HFF-Myc (cell line): ENCODE measurements around the gene PPP1R9A.

Experiments used
- DNase-seq: peaks from one replicate; pipeline ENCODE4 v3.0.0-alpha.2; 2011; ENCODE audit warnings: low read depth; ENCODE audit errors: extremely low read depth
- H3K4me3 ChIP-seq: replicated peaks from 2 replicates; pipeline ENCODE4 v1.5.1; 2011; ENCODE audit warnings: low read depth, mild to moderate bottlenecking, control low read depth, low read length
- TF ChIP-seq, protein P1 (sequence below): IDR thresholded peaks from 2 replicates; pipeline ENCODE4 v1.5.1; 2012; ENCODE audit warnings: mild to moderate bottlenecking, low read depth, low read length, control low read depth; ENCODE audit errors: missing control alignments

The PPP1R9A gene

DNA sequence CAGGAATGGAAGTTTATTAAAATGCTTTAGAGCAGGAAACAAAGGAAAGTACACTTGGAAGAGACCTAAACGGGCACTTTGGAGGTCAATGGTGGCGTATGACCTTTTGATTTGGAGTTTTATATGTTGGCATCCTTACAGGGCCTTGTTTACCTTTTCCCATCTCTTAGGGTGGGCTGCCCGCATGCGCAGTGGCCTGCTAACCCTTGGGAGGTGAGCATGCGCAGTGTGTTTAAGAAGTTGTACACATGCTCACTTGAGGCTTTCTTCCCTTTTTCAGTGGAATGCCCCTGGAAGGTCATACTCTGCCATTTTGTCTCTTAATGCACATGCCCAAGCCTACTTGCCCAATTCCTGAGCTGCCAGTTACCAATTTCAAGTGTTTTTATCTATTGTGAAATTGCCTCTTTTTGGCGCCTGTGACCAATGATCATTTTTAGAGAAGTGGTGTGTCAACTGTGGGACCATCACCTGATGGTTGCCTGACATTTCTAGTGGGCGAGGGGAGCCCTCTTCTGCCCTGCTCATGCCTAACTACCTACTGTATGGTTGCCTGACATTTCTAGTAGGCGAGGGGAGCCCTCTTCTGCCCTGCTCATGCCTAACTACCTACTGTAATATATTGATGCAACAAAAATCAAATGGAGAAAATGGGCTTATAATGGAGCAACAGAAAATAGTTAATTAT lies 138.0 kb downstream of the PPP1R9A start:
- TF ChIP-seq, protein P1, sequence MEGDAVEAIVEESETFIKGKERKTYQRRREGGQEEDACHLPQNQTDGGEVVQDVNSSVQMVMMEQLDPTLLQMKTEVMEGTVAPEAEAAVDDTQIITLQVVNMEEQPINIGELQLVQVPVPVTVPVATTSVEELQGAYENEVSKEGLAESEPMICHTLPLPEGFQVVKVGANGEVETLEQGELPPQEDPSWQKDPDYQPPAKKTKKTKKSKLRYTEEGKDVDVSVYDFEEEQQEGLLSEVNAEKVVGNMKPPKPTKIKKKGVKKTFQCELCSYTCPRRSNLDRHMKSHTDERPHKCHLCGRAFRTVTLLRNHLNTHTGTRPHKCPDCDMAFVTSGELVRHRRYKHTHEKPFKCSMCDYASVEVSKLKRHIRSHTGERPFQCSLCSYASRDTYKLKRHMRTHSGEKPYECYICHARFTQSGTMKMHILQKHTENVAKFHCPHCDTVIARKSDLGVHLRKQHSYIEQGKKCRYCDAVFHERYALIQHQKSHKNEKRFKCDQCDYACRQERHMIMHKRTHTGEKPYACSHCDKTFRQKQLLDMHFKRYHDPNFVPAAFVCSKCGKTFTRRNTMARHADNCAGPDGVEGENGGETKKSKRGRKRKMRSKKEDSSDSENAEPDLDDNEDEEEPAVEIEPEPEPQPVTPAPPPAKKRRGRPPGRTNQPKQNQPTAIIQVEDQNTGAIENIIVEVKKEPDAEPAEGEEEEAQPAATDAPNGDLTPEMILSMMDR: no peak
- H3K4me3 ChIP-seq: no peak overlapping the region
- DNase-seq: no peak

DNA sequence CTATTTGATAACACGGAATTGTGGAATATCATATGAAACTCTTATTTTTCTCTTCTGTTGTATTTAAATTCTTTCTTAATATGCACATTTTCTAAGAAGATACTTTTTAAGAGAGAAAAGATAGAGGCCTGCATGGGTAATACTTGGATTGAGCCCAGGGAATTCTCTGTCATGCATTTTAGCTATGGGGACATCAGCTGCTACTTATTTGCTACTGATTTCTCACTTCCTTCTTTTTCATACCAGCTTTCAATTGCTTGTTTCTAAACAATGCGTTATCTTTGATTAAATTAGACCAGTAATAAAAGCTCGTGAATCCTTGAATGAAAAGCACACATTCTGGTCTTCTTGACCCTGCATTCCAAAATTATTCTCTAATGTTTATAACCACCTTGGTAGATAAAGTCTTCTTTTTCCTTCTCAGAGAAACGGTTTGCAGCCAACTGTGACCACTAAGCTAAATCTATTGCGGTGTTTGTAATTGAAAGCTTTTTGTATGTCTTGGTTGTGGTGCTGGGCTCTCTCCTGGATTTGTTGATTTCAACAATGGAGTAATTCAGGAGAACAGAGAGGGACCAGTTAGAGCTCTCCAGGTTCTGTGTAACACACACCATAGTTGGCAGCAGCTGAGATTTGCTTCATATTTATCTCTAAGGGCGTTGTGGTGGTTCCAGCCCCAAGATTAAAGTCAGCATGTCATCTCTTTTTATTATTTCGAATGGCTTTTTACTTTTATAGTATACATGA lies 139.3 kb downstream of the PPP1R9A start:
- H3K4me3 ChIP-seq: no peak overlapping the region
- DNase-seq: no peak
- TF ChIP-seq, protein P1: no peak

DNA sequence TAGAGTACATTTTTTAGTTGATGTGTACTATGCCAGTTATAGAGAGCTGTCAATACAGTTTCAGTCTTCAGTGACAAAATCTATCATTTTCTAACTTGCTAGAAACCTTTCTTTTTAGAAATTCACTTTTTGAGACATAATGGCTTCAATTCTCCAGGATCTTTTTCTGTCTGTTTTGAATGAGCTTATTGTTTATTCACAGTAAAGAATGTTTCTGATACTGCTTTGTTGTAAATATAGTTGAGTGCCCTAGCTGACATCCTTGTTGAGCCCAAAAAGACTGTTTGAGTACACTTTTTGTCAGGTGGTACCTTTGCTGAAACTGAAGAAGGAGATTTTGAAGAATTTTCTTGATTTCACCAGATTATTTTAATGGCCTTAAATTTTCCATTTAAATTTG lies 139.9 kb downstream of the PPP1R9A start:
- no peak overlapping the region for H3K4me3 ChIP-seq
- TF ChIP-seq, protein P1: no peak
- DNase-seq: no peak

DNA sequence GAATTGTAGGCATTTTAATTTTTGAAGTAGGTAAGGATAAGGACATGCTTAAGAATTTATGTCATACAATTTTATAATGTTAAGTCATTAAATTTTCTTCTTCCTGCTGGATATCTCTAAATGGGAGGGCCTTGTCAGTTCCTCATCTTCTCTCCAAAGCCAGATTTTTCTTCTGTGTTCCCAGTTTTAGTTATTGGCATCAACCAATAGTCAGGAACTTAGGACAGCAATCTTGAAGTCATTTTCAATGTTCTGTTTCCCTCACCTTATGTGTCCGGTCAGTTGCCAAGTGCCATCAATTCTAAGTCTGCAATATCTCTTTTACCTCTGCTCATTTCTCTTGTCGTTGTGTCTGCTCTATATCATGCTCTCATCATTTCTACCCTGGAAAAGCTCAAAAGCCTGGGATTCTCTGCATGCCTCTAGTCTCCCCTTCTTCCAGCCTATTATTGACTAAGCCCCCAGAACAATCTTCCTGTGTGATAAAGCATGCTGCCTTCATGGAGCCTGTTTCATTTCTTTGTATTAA lies 145.2 kb downstream of the PPP1R9A start:
- TF ChIP-seq, protein P1: no peak
- DNase-seq: no peak

DNA sequence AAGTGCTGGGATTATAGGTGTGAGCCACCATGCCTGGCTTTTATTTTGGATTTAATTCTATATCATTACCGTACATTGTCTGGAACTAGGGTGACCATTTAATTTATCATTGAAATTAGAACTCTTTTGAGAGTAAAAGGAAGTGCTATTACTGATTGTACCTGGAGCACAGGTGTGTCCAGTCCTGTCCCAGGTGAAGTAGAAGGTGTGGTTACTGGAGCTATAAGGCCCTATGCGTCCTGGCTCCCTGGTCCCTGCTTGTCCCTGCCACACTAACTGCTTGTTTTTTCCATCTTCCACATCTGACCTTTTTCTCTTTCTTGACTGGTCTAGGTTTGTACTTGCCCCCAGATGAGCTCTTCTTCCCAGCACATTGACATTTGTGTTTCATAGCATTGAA lies 147.0 kb downstream of the PPP1R9A start:
- no peak overlapping the region for H3K4me3 ChIP-seq
- DNase-seq: no peak
- TF ChIP-seq, protein P1: no peak

More for the DNA sequence above, 145.2 kb downstream of the PPP1R9A start:
- no peak overlapping the region for H3K4me3 ChIP-seq

DNA sequence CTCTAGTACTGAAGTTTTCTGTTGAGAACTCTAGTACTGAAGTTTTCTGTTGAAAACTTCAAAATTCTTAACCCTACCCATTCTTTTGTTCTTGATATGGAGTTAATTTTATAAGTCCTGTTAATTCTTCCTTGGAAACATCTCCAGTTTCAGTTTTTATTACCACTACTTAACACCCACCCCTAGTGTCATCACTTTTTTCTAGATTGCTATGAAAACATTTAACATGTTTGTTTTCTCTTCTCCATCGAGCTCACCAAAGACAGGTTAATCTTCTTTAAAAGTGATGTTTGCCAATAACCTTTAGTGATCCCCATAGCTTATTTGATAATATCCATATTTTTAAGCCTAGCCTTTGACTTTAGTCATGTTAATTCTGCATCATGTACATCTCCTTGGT lies 147.9 kb downstream of the PPP1R9A start:
- DNase-seq: no peak
- H3K4me3 ChIP-seq: no peak overlapping the region
- TF ChIP-seq, protein P1: no peak
